ENCODE data around the gene BTG4. TPM values are rescaled to one million over a fixed set of nuclear protein-coding genes. Genes with fewer than 3 reads are reported as not detected.

BTG4 gene
- total and polyA plus RNA-seq, 2 donors (not counting 3 experiments of a cell fraction or from before 2014, with no cell fraction given) = not detected

DNA sequence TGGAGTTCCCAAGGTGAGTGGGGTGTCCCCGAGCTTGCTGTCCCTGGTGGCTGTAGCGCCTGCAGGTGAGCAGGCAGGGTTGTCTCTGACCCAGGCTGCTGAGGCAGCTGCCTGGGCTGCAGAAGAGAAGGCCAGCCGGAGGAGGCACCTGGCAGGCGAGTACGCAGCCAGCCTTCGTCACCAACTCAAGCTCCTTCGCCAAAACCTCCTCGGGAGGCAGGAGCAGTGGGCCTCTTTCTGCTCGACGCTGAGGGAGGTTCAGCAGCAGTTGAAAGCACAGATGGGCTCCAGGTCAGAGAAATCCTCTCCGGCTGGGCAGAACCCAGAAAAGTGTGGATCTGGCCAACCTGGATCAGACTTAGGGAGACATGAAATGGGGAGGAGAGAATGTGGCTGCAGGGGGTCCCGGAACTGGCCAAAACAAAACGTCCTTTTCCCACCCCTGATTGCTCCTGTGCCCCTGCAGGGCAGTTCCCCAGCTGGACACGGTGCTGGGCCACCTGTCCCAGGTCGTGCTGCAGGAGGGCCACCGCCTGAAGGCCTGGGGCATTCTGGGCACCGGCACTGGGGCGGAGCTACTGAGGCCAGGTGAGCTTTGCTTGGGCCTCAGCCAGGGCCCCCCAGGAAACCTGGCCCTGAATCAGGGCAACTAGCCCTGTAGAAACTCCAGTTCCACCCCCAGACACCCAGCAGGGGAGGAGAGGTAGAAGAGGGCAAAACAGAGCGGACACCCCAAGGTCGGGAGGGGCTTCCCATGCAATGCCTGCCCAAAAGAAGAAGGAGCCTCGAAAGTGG, 56.7 kb downstream of the BTG4 start:
- H3K4me2 ChIP-seq (ENCODE audit: insufficient read depth, low read length) = no peak overlapping the region
- H3K9me1 ChIP-seq (replicated peaks; ENCODE audit: control insufficient read depth, extremely low read depth, insufficient read depth, low read length) = no peaks in the 10 kb centered on the region
- no peaks in the 10 kb centered on the region for H3K4me1 ChIP-seq (ENCODE audit: control insufficient read depth, extremely low read depth, insufficient read depth, low read length)
- no peak overlapping the region for H2AFZ ChIP-seq (ENCODE audit: low read depth, low read length)
- H3K27ac ChIP-seq (ENCODE audit: insufficient read depth, low read depth, low read length) = no peak overlapping the region
- no peaks in the 10 kb centered on the region for H3K27me3 ChIP-seq (ENCODE audit: control insufficient read depth in 2 of 2, insufficient read depth in 2 of 2, low read length in 2 of 2)
- dilution Hi-C loops (cut with MboI; ENCODE audit: extremely low pct_ligation_motif_present, low sequenced_read_pairs) (no loop called here), intact Hi-C loops (cut with micrococcal nuclease) (loop anchor here (2.0 kb wide), 1 partner anchor 321 kb away; no protein-coding TSS in a partner anchor)
- H3K9ac ChIP-seq (replicated peaks; ENCODE audit: extremely low read depth, insufficient read depth, low read length) = no peak overlapping the region
- no peaks in the 10 kb centered on the region for H3K9me3 ChIP-seq (replicated peaks; ENCODE audit: control insufficient read depth, insufficient read depth, low read length)
- no TSS peak for BruUV-seq (replicated peaks)
- no peaks in the 10 kb centered on the region for H4K20me1 ChIP-seq (replicated peaks; ENCODE audit: control insufficient read depth, extremely low read depth, insufficient read depth, low read length)
- no peaks in the 10 kb centered on the region for H3K79me2 ChIP-seq (ENCODE audit: control insufficient read depth, insufficient read depth, low read length)
- TF ChIP-seq POLR2A (IDR thresholded peaks at IDR 0.05; ENCODE audit: low read depth, low read length) (no peak), GATA2 (IDR thresholded peaks at IDR 0.05; ENCODE audit: insufficient read depth, insufficient read length, low read depth, low read length) (no peak), EZH2 (IDR thresholded peaks at IDR 0.05; ENCODE audit: borderline replicate concordance, low read depth, low read length, severe bottlenecking) (no peak), MYC (IDR thresholded peaks at IDR 0.05; ENCODE audit: low read depth, low read length) (no peak), POLR2AphosphoS5 (IDR thresholded peaks at IDR 0.05; ENCODE audit: insufficient read depth, low read depth, low read length) (no peak), MAX (IDR thresholded peaks at IDR 0.05; ENCODE audit: insufficient read depth, insufficient read length) (no peak), FOS (IDR thresholded peaks at IDR 0.05; ENCODE audit: borderline replicate concordance, insufficient read depth, low read length) (no peak), JUN (IDR thresholded peaks at IDR 0.05; ENCODE audit: borderline replicate concordance, insufficient read depth, insufficient read length, low read depth) (no peak)
- TF ChIP-seq, protein P1, sequence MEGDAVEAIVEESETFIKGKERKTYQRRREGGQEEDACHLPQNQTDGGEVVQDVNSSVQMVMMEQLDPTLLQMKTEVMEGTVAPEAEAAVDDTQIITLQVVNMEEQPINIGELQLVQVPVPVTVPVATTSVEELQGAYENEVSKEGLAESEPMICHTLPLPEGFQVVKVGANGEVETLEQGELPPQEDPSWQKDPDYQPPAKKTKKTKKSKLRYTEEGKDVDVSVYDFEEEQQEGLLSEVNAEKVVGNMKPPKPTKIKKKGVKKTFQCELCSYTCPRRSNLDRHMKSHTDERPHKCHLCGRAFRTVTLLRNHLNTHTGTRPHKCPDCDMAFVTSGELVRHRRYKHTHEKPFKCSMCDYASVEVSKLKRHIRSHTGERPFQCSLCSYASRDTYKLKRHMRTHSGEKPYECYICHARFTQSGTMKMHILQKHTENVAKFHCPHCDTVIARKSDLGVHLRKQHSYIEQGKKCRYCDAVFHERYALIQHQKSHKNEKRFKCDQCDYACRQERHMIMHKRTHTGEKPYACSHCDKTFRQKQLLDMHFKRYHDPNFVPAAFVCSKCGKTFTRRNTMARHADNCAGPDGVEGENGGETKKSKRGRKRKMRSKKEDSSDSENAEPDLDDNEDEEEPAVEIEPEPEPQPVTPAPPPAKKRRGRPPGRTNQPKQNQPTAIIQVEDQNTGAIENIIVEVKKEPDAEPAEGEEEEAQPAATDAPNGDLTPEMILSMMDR (IDR thresholded peaks at IDR 0.05; ENCODE audit: extremely low read depth in 1 of 2, insufficient read depth in 1 of 2, low read depth in 1 of 2, low read length in 2 of 2) = no peak
- DNase-seq (ENCODE audit: low read depth, low spot score) (no peak), FAIRE-seq (no peak)
- no peak overlapping the region for H3K4me3 ChIP-seq (replicated peaks in 1 of 3; ENCODE audit: insufficient read depth in 1 of 3, low read depth in 1 of 3, low read length in 3 of 3)
- no peaks in the 10 kb centered on the region for H3K36me3 ChIP-seq (ENCODE audit: control insufficient read depth in 2 of 2, extremely low read depth in 1 of 2, insufficient read depth in 2 of 2, low read length in 2 of 2)
- ChIA-PET POLR2A (no interaction called here), CTCF (interaction anchor here (0.5 to 2.3 kb wide), 11 partner anchors 9 to 388 kb away, joined by 3 to 11 read pairs (median 4); no protein-coding TSS in a partner anchor)
